GM12892 (cell line): ENCODE data around the gene TFAP2D.

Experiments used
- POLR2A ChIP-seq: IDR thresholded peaks from 2 replicates; pipeline ENCODE4 v1.6.1; 2011; ENCODE audit warnings: low read depth, low read length, control low read depth
- POLR2AphosphoS5 ChIP-seq: IDR thresholded peaks from 2 replicates; pipeline ENCODE4 v1.6.1; 2011; ENCODE audit warnings: low read depth, low read length, control low read depth
- TAF1 ChIP-seq: IDR thresholded peaks from 2 replicates; pipeline ENCODE4 v1.6.1; 2011; ENCODE audit warnings: low read depth, mild to moderate bottlenecking, control low read depth, low read length, borderline replicate concordance

GRCh38 chr6:50818673-50819072 lies 105.3 kb downstream of the TFAP2D start, which contains the start of gene TFAP2B:
- no peak for TF ChIP-seq POLR2AphosphoS5
- no peak for TF ChIP-seq TAF1
- TF ChIP-seq POLR2A = no peak
